Stimulated activated naive CD8-positive, alpha-beta T cell treated with anti-CD3 and anti-CD28 coated beads, Interleukin-15, Interleukin-2, amounts not matched to agents 100 U/mL and 50 U/mL, for 24 hours (primary cell): Measurements from ENCODE around the gene RAI1.

Experiments used
- ATAC-seq: fragments of 150-1000 bp; cut with Tn5 transposase; one replicate; pipeline ENCODE4 v1.10.0; 2021
- DNase-seq: peaks from one replicate; pipeline ENCODE4 v3.0.0; 2021

RAI1 gene

DNA sequence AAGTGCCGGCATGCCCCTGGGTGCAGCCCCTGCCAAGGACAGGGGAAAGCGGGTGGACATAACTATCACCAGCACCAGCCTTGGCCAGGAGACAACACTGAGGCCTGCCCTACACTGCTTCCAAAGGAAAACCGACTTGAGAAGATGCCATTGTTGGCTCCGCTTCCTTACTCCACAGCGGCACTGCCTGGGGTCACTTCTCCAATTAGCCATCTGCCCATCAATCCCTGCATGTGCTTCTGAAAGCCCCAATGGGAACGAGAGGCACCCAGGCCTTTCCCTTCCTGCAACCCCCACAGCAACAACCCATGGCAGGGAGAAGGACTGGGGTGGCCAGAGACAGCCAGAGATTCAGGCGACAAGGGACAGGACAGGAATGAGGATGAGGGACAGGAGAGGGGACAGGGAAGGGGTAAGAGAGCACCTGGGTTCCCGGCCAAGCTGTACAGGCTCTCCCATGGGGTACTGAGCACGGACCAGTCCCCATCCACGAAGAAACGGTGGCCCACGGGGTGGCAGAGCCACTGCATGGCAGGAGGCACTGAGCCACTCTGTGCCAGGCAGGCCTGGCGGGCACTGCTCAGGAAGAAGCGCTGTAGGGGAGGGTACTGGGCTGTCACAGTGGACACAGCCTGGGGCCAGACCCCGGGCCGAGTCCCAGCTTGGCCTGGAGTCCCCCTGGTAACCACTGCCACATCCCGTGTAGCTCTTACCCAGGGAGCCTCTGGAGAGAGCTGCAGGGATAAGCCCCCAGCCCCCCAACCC is 134.4 kb downstream of the RAI1 start:
- ATAC-seq, result no peak
- no peak for DNase-seq

DNA sequence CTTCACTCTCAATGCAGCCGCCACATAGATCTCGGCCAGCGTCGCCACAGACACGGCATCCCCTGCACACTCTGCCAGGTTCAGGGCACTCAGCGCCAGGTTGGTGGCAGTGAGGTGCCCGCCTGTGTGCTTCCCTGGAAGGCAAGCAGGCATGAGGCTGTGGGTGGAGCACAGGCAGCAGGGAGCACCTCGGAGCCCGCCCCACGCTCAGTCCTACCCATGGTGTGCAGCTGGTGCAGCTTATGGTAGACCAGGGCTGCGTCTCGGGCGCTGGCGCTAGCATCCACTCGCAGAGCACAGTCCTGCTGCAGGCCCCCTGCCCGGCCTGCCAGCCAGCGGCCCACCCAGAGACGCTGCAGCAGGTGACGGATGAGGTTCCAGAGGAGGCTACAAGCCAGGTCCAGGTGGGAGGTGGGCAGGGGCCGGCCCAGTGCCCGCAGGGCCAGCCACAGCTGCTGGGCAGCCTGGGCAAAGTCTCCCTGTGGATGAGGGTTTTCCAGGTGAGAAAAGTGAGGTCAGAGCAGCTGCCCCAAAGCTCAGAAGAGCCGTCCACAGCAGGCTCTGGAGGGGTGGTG is 135.1 kb downstream of the RAI1 start:
- DNase-seq (no peak), ATAC-seq (no peak)

GRCh38 chr17:17816831-17817551 is 135.7 kb downstream of the RAI1 start:
- ATAC-seq, result no peak
- no peak for DNase-seq

GRCh38 chr17:17817552-17817947 is 136.3 kb downstream of the RAI1 start:
- no peak for DNase-seq
- ATAC-seq, result no peak

GRCh38 chr17:17818088-17818526 is 136.8 kb downstream of the RAI1 start:
- ATAC-seq (no peak), DNase-seq (no peak)

DNA sequence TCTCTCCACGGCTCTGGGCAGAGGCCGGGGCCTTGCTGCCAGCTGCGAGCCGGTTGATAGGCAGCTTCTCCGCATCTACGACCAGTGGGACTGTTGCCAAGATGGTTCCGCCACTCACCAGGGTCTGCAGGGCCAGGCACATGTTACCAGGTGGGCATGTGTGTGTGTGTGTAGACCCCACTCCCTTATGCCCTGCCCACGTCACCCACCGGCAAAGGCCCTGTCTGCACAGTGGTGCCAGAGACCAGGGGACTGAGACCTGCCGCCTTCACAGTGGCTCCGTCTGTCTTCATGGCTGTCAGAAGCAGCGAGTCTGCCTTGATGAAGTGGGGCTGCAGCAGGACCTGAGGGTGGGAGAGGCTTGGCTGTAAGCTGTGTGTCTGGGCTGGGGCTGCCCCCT is 137.9 kb downstream of the RAI1 start:
- DNase-seq, result no peak
- no peak for ATAC-seq

- ATAC-seq, result peak; percentile 83
- peak; percentile 89 for DNase-seq
Observed at GRCh38 chr17:17819561-17819995, 138.3 kb downstream of the RAI1 start.

GRCh38 chr17:17820046-17820445 is 138.8 kb downstream of the RAI1 start:
- DNase-seq (no peak), ATAC-seq (no peak)

- no peak for ATAC-seq
- no peak for DNase-seq
Observed at GRCh38 chr17:17820463-17821158, 139.4 kb downstream of the RAI1 start.

DNA sequence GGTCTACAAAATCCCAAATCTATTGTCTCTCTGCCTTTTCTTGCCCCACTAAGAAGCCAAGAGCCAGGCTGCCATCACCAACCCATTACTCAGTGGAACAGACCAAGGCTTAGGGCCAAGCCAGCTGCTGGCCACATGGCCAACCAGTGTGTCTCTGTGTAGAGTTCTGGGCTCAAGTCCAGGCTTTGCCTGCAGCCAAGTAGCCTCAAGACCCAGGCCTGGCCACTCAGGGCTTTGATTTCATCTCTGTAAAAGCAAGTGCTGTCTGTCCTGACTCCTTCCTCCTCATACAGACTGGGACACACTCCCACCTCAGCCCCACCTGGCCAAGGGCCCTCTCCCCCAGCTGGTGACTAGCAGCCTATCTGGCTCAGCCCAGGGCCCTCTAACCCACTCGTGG is 140.9 kb downstream of the RAI1 start:
- DNase-seq (no peak), ATAC-seq (no peak)

GRCh38 chr17:17822616-17823015 is 141.4 kb downstream of the RAI1 start:
- DNase-seq (no peak), ATAC-seq (no peak)

- ATAC-seq (peak; percentile 77), DNase-seq (peak; percentile 75)
Observed at GRCh38 chr17:17823433-17824118, 142.3 kb downstream of the RAI1 start.

DNA sequence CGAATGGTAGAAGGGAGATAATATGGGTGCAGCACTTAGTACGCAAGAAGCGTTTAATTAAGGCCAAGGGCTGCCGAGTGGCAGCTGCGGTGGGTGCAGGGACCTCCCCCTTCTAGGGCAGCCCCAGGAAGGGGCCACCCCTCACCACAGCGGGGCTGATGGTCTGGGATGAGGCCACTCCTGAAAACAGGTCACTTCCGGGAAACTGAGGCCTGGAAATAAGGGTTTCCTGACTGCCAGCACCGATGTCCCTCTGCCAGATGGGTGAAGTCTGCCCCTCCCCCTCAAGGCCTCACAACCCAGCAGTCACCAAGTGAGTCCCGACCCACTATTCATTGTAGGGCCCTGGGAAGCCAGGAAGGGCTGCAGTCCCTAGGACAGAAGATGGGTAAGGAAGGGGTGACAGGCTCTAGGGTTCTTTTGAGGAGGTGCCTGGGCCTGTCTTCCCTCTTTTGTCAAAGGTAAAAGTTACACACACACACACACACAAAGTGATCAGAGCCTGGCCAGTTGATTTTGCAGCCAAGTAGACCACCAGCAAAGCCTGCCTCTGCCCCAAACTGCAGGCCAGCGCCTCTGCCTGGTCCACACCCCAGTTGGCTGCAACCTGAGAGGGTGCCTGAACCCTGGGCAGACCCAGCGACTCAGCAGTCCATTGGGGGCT is 143.0 kb downstream of the RAI1 start:
- DNase-seq (peak; percentile 68), ATAC-seq (peak; percentile 36)

- ATAC-seq, result no peak
Observed at GRCh38 chr17:17824783-17825614, 143.7 kb downstream of the RAI1 start.

DNA sequence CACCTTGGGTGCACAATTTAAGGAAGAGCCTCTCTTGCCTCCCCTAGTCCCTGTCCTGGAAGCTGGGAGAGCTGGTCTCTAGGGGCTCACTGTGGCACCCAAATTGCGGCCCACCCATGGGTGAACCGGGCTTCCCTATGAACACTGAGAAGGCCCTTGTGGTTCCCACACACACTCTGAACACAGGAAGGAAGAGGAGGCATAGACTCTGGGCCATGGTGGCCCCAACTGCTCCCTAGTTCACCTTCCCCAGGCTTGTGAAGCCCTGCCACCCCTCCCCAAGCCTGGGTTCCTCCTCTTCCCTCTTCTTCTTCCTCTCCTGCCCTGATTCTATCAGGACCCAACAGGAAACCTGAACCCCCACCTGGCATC is 145.1 kb downstream of the RAI1 start:
- ATAC-seq, result no peak
- no peak for DNase-seq

More at GRCh38 chr17:17824783-17825614, 143.7 kb downstream of the RAI1 start:
- no peak for DNase-seq

GRCh38 chr17:17826942-17827785 is 145.9 kb downstream of the RAI1 start:
- DNase-seq (no peak), ATAC-seq (no peak)

DNA sequence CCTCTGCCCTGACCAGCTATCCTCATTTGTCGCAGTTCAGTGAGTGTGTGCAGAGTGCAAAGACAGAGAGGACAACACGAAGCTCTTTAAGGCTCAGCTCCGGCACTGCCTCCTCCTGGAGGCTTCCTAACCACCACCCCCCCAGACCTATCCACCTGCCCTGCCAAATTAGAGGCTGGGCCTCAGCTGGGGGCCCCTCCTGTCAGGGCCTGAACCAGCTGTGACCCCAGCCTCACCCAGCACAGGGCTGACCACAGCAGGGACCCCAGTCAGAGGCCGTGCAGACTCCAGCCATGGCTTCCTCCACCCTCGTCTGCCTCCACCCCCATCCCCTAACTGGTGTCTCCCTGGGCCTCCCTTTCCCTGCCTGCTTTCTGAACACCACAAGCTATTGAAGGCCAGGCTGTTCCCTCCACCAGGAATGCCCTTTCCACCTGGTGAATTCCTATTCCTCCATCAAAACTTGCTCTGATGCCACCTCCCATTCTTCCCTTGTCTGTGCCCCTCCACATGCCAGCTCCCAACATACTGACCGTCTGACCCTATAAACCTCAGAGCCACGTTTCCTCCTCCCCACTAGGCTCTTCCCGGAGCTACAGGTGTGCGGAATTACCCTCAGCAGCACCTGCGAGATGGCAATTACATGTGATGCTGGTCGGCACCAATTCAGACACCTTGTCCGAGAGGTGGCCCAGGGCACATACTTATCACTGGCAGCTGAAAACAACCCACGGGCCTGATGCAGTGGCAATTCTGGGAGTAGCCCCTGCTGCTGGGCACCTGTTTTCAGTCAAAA is 146.8 kb downstream of the RAI1 start:
- ATAC-seq, result no peak
- DNase-seq, result no peak

- DNase-seq (no peak), ATAC-seq (no peak)
Observed at GRCh38 chr17:17830269-17830567, 149.0 kb downstream of the RAI1 start.

GRCh38 chr17:17830740-17831207 is 149.5 kb downstream of the RAI1 start:
- ATAC-seq, result no peak
- DNase-seq, result no peak
